Right lobe of liver (tissue), 4 donors: ENCODE data around the gene S100A9.

Experiments used
- CTCF ChIP-seq, 4 donors: fragments of 200-600 bp in 3 of 4; fragments of 450-650 bp in 1 of 4; IDR thresholded peaks; one replicate each; pipeline versions ENCODE4 v1.5.1 to v1.8.0; 2016 to 2022; ENCODE audit warnings: antibody characterized with exemption in 4 of 4, mild to moderate bottlenecking in 2 of 4
- POLR2A ChIP-seq: fragments of 450-650 bp; IDR thresholded peaks from one replicate; pipeline ENCODE4 v1.6.1; 2017; ENCODE audit warnings: antibody characterized with exemption, mild to moderate bottlenecking
- donor health status: DM: no; HTN: no; CAD: no.
- donor health status: DM: no; HTN: no; CAD: no.
- donor health status: DM: no; HTN: yes; CAD: no.

- TF ChIP-seq CTCF (IDR thresholded peaks at IDR 0.05) = no peak
- no peak for TF ChIP-seq POLR2A
Measured at GRCh38 chr1:153344718-153345025, 13.0 kb upstream of the S100A9 start.
